RPMI8226 (cell line): ENCODE measurements around the gene CR1.
"Not testable (repeated sequence)": the region's sequence is repeated elsewhere in the genome, so short reads cannot be mapped to it uniquely, and the experiment has no call there.

Experiments
- DNase-seq: peaks from one replicate; pipeline ENCODE4 v3.0.0-alpha.2; 2015

CR1 gene

DNA sequence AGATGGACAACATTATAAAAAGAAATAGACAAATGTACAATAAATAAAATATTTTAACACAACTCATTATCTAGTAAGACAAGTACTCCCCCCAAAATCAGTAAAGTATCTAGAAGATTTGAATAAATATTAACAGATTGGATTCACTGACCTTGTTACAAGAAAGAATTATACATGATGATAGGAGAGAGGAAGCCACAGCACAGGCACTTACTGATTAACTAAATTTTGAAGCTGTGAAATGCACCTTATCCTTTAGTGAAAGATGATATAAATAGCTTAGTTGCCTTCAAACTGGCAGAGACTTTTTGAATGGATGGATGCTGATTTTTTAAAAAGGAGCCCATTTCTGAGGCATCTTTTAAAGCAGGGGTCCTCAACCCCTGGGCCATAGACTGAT, 8.5 kb downstream of the CR1 start:
- DNase-seq: no peak

GRCh38 chr1:207510444-207510843, 14.5 kb downstream of the CR1 start:
- DNase-seq: no peak

DNA sequence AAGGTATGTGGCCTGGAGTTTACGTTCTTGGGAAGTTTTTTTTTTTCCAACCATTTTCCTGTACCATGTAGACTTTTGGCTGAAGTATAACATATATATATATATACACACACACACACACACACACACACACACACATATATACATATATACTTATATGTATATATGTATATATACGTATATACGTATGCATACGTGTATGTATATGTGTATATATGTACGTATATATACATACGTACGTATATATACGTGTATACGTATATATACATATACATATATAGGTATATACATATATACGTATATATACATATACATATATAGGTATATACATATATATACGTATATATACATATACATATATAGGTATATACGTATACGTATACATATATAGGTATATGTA, 18.9 kb downstream of the CR1 start:
- no peak for DNase-seq

DNA sequence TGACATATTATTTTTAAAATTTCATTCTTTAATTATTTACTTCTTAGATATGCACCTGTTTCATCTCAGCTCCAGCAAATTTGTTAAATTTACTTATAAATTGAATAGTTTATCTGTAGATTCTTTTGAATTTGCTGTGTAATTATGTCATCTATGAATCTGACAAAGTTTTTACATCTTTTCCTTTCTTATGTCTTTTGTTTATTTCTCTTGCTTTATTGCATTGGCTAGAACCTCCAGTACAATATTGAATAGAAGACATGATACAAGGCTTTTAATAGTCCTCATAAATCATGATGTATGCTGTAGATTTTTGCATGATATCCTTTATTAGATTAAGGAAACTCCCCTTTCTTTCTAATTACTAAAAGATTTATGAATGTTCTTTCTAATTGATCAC, 20.8 kb downstream of the CR1 start:
- DNase-seq: no peak

DNA sequence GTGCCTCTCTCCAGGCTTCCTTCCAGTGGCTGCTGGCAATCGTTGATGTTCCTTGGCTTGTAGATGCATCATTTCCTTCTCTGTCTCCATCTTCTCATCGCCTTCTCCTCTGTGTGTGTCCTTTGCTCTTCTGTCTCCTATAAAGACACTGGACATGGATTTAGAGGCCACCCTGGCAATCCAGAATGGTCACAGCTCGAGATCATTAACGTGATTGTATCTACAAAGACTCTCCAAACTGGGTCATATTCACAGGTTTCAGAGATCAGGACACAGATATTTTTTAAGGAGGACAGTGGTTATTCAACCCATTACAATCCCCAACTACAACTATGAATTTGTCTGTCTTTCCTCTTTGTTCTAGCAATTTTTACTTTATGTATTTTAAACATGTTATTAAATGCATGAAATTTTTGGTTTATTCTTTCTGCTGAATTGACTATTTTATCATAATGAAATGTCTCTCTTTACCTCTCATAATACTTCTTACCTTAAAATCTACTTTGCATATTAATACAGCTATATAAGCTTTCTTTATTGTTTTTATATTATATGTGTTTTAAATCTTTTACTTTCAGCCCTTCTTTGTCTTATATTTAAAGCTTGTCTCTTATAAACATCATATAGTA, 22.8 kb downstream of the CR1 start:
- no peak for DNase-seq

DNA sequence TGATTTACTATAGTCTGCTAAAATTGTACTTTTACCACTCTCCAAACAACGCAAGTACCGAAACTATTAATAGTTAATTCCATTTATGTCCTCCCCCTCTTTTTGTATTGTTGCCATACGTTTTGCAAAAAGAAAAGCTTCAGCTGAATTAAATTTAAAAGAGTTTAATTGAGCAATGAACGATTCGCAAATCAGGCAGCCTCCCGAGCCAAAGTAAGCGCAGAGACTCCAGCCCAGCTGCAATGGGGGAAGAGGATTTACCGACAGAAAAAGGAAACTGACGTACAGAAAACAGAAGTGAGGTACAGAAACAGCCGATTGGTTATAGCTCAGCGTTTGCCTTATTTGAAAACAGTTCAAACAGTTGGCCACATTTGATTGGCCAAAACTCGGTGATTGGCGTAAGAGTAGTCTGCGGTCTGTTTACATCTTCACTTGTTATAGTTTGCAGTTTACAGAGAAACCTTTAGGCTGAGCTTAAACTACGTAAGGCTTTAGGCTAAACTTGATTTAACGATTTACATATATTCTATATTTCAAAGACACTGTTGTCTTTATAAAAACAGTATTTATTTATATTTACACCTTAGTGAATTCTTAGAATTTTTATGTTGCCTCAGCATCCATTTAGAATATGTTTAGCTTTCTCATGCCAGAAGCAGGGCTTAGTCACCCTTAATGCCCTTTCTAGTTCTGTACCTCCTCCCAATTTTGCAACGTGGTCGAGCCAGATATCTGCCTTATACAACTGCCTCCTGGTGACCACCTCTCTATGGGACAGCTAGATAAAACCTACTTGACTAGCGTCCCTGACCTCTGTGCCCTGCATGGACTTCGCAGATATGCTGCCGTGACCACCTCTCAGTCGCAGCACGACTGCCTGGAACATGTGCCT, 23.8 kb downstream of the CR1 start:
- no peak for DNase-seq

GRCh38 chr1:207520400-207521345, 24.7 kb downstream of the CR1 start:
- DNase-seq: not testable (repeated sequence)

- not testable (repeated sequence) for DNase-seq
Measured at GRCh38 chr1:207525239-207525638, 29.3 kb downstream of the CR1 start.

DNA sequence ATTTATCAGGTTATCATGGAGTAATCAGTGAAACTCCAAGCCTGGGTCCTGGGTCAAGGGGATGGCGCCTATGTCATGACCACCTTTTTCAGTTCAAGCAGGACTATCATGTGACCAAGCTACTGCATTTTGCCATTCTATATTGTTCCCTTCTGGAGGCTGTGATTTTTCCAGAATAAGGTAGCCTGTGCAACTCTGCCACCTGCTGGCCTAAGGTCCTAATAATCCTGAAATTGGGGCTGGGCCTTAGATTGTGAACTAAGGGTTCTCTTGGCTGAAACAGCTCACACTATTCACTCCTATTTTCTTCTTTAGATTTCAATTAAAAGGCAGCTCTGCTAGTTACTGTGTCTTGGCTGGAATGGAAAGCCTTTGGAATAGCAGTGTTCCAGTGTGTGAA, 32.4 kb downstream of the CR1 start:
- DNase-seq: not testable (repeated sequence)

- DNase-seq: not testable (repeated sequence)
Measured at GRCh38 chr1:207536263-207536662, 40.3 kb downstream of the CR1 start.

DNA sequence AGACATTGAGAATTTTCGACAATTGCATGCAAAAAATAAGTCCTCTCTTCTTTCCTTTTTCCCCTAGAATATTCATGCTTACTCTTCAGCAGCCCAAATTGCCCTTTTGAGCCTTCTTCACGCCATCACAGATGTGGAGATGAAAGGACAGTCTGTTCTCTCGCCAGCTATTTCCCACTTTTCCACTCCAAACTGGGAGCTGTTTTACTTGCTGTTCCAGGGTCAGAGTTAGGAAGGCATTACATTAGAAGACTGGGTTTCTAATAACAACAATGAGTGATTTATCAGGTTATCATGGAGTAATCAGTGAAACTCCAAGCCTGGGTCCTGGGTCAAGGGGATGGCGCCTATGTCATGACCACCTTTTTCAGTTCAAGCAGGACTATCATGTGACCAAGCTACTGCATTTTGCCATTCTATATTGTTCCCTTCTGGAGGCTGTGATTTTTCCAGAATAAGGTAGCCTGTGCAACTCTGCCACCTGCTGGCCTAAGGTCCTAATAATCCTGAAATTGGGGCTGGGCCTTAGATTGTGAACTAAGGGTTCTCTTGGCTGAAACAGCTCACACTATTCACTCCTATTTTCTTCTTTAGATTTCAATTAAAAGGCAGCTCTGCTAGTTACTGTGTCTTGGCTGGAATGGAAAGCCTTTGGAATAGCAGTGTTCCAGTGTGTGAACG, 50.9 kb downstream of the CR1 start:
- not testable (repeated sequence) for DNase-seq

DNA sequence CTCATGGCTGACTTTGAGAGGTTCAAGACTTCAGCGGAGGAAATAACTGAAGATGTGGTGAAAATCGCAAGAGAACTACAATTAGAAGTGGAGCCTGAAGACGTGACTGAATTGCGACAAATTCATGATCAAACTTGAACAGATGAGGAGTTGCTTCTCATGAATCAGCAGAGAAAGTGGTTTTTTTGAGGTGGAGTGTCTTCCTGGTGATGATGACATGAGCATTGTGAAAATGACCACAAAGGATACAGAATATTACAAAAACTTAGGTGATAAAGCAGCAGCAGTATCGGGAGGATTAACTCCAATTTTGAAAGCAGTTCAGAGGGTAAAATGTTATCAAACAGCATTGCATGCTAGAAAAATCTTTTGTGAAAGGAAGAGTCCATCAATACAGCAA, 58.9 kb downstream of the CR1 start:
- not testable (repeated sequence) for DNase-seq

DNA sequence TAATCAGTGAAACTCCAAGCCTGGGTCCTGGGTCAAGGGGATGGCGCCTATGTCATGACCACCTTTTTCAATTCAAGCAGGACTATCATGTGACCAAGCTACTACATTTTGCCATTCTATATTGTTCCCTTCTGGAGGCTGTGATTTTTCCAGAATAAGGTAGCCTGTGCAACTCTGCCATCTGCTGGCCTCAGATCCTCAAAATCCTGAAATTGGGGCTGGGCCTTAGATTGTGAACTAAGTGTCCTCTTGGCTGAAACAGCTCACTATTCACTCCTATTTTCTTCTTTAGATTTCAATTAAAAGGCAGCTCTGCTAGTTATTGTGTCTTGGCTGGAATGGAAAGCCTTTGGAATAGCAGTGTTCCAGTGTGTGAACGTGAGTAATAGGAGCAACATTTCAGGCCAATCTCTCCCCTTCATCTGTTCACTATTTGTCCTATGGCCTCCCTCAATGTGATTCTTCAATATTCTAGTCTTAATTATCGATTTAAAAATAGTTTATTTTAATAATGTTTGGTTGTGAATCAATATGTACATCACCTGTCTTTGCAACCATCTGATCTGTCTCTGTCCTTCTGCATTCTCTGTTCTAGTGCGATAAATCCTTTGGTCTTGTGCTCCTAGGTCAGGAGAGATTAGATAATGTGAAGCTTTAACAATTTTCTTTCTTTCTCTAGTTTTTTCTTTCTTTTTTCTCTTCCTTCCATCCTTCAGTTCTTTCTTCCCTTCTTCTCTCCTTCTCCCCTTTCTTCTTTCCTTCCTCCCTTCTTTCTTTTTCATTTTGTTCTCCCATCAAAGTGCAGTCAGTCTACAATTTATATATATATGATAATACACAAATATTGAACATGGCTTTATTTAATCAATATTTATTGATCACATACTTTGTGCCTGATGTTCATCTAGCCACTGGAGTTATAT, 69.8 kb downstream of the CR1 start:
- DNase-seq: peak; percentile 27

DNA sequence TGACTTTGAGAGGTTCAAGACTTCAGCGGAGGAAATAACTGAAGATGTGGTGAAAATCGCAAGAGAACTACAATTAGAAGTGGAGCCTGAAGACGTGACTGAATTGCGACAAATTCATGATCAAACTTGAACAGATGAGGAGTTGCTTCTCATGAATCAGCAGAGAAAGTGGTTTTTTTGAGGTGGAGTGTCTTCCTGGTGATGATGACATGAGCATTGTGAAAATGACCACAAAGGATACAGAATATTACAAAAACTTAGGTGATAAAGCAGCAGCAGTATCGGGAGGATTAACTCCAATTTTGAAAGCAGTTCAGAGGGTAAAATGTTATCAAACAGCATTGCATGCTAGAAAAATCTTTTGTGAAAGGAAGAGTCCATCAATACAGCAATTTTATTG, 76.0 kb downstream of the CR1 start:
- not testable (repeated sequence) for DNase-seq

DNA sequence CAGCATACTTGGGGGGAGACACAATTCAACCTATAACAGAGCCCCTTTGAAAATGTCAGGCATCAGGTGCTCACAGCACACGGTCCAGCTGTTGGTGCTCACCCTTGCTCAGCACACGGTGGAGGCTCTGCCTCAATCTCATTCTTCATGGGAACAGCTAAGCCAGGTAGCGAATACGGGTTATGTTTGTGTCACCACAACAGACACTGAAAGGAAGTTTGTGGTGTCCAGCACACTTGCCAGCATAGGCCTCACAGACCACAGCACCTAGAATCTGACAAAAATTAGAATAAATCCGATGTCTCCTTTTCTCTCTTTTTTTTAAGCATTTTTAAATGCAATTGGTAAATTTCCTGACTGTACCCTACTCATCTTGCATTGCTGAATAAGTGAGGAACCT, 77.1 kb downstream of the CR1 start:
- DNase-seq: not testable (repeated sequence)

DNA sequence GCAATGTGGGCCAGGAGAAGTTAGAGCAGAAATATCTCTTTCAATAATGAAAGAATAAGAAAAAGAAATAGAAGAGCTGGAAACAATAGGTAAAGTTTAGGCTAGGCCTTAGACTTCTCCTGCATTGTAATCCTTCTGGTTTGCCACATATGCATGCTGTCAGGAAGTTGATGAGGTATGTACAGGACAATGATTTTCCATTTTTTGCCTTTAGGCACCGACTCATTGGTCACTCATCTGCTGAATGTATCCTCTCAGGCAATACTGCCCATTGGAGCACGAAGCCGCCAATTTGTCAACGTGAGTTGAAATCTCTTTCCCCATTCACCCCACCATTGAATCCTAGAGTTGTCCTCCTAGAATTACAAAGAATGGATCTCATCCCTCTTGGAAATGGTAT, 79.4 kb downstream of the CR1 start:
- DNase-seq: not testable (repeated sequence)

DNA sequence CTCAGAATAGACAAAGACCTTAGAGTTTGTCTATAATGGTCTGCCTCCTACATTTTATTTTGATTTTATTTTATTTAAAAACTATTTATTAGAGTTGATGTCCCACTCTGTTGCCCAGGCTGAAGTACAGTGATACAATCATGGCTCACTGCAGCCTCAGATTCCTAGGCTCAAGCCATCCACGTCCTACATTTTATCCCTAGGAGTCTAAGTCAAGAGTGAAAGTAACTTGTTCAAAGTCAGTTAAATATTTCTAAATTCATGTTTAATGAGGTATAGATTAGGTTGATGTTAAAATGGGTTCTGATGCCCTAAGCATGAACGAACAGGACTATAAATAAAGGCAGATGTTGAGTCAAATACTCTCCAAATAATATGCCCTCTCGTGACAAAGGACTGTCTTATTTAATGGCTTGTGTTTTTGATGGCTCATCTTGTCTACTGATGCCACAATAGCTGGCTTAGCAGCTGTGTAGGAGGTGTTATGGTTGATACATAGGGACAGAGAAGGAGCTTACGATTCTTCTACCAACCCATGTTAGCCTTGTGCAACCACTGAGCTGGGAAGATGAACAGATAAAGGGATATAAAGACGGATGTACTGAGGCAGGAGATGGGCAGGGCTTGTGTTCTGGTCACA, 83.0 kb downstream of the CR1 start:
- DNase-seq: no peak

- peak; percentile 39 for DNase-seq
Measured at GRCh38 chr1:207579436-207579799, 83.5 kb downstream of the CR1 start.

DNA sequence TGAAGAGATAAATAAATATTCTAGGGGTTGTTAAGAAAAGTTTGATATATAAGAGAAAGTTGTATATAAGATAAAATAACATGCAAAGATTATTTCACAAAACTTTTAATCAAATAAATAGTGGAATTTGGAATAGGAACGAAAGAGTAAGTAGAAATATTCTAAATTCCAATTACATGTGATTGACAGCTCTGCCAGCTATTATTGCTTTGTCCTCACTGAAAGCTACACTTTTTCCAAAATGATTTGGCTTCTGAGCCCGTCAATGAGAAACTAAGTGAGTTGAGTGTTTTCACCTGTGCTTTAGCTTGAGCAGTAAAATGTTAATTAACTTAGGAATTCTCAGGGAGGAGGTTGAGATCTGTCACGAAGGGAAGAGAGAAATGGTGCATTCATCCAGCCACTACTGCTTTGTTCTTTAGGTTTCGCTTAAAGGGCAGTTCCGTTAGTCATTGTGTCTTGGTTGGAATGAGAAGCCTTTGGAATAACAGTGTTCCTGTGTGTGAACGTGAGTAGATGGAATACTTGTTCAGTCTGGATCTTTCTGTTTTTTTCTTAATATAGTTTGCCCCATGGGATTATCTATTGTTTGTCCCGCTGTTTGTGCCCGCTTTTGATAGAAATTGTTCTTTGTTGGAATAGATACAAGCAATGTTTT, 85.7 kb downstream of the CR1 start:
- DNase-seq: no peak

DNA sequence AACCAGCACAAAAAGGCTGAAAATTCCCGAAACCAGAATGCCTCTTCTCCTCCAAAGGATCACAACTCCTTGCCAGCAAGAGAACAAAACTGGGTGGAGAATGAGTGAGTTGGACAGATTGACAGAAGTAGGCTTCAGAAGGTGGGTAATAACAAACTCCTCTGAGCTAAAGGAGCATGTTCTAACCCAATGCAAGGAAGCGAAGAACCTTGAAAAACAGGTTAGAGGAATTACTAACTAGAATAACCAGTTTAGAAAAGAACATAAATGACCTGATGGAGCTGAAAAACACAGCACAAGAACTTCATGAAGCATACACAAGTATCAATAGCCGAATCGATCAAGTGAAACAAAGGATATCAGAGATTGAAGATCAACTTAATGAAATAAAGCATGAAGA, 93.5 kb downstream of the CR1 start:
- DNase-seq: not testable (repeated sequence)
